GM12878 (cell line): ENCODE data around the gene CBLB. TPM values are rescaled to one million over a fixed set of nuclear protein-coding genes. Genes with fewer than 3 reads are reported as not detected.

Experiments
- ATAC-seq: fragments of 200-7000 bp; cut with Tn5 transposase; 3 replicates; pipeline ENCODE4 v1.9.1; 2020; ENCODE audit warnings: mild to moderate bottlenecking, moderate library complexity
- BruUV-seq: library from RNA; stranded (reverse); fragments of 400-500 nt; replicated peaks from 2 replicates; lab custom pipeline; 2021; lab: Mats Ljungman, UMichigan
- CTCF ChIA-PET: fragments of 300-600 bp; sonication (Branson Sonifier 250); formaldehyde crosslinking; extraction: SDS; loops from one replicate; lab custom pipeline; 2021; ENCODE audit warnings: inconsistent platforms; lab: Yijun Ruan, JAX
- POLR2A ChIA-PET: fragments of 350-600 bp; formaldehyde crosslinking; extraction: SDS; loops from one replicate; lab custom pipeline; 2021; ENCODE audit warnings: inconsistent platforms; lab: Charles Lee
- RAD21 ChIA-PET: fragments of 300-600 bp; sonication (Branson Sonifier 250); formaldehyde crosslinking; loops from one replicate; lab custom pipeline; 2023; ENCODE audit warnings: antibody characterized with exemption; ENCODE audit not compliant: unreplicated experiment; lab: Charles Lee
- SMC1A ChIA-PET: fragments of 300-600 bp; sonication (Branson Sonifier 250); formaldehyde crosslinking; loops from one replicate; lab custom pipeline; 2023; ENCODE audit not compliant: unreplicated experiment, uncharacterized antibody; lab: Charles Lee
- DNase-seq: peaks from one replicate; pipeline ENCODE4 v3.0.0-alpha.2; 2011; ENCODE audit warnings: low read depth, low spot score
- FAIRE-seq: peaks from 3 replicates; lab custom pipeline; 2011; peaks lifted over from hg19 to GRCh38; lab: Jason Lieb, UNC
- H2AFZ ChIP-seq: 2 replicates; pipeline ENCODE4 v1.6.0; 2011; ENCODE audit warnings: low read depth, low read length, control low read depth; ENCODE audit not compliant: control insufficient read depth
- H3K27ac ChIP-seq: 2 replicates; pipeline ENCODE4 v1.5.1; 2011; ENCODE audit warnings: control low read depth; ENCODE audit not compliant: control insufficient read depth, insufficient read depth
- H3K27me3 ChIP-seq, 2 experiments: replicated peaks in 1 of 2; 2 replicates each; pipeline versions ENCODE4 v1.6.0 to v1.6.1; 2011; ENCODE audit warnings: low read length in 1 of 2; ENCODE audit not compliant: control insufficient read depth in 2 of 2, insufficient read depth in 2 of 2
- H3K36me3 ChIP-seq, 2 experiments: 2 replicates each; pipeline ENCODE4 v1.5.1; 2011; ENCODE audit warnings: low read length in 1 of 2; ENCODE audit not compliant: control insufficient read depth in 2 of 2, insufficient read depth in 2 of 2
- H3K4me1 ChIP-seq: 2 replicates; pipeline ENCODE4 v1.6.1; 2011; ENCODE audit warnings: mild to moderate bottlenecking, low read length, moderate library complexity, mixed read lengths; ENCODE audit not compliant: control insufficient read depth, insufficient read depth
- H3K4me2 ChIP-seq: 2 replicates; pipeline ENCODE4 v1.6.0; 2011; ENCODE audit warnings: control low read depth; ENCODE audit not compliant: control insufficient read depth, insufficient read depth
- H3K4me3 ChIP-seq: fragments of 200-600 bp; sonication (generic); 2 replicates; pipeline ENCODE4 v1.5.1; 2016
- H3K79me2 ChIP-seq: 2 replicates; pipeline ENCODE4 v1.6.0; 2011; ENCODE audit warnings: low read length; ENCODE audit not compliant: control insufficient read depth, insufficient read depth
- H3K9ac ChIP-seq: 2 replicates; pipeline ENCODE4 v1.8.0; 2011; ENCODE audit warnings: low read length, control low read depth, mixed read lengths; ENCODE audit not compliant: control insufficient read depth, insufficient read depth
- H3K9me3 ChIP-seq: replicated peaks from 3 replicates; pipeline ENCODE4 v1.5.1; 2011; ENCODE audit warnings: mild to moderate bottlenecking, low read length; ENCODE audit not compliant: control insufficient read depth, insufficient read depth
- H4K20me1 ChIP-seq: 2 replicates; pipeline ENCODE4 v1.6.0; 2011; ENCODE audit not compliant: control insufficient read depth, insufficient read depth
- CTCF ChIP-seq, 3 experiments: IDR thresholded peaks in 2 of 3; conservative IDR thresholded peaks in 1 of 3; 2 replicates each; pipeline ENCODE4 v1.5.1; 2011; ENCODE audit warnings: low read depth in 3 of 3, low read length in 3 of 3, mild to moderate bottlenecking in 3 of 3, control low read depth in 2 of 3, moderate library complexity in 2 of 3, inconsistent platforms in 1 of 3, mixed read lengths in 1 of 3; ENCODE audit not compliant: control insufficient read depth in 2 of 3, insufficient read depth in 1 of 3; ENCODE audit errors: extremely low read depth in 1 of 3
- HDAC2 ChIP-seq: fragments of 200-600 bp; sonication (generic); IDR thresholded peaks from 2 replicates; pipeline ENCODE4 v1.6.1; 2017
- NRF1 ChIP-seq: conservative IDR thresholded peaks from 2 replicates; pipeline ENCODE4 v1.6.1; 2011; ENCODE audit warnings: mild to moderate bottlenecking, low read depth, low read length, improper control_type of control experiment
- SIX5 ChIP-seq: IDR thresholded peaks from 2 replicates; pipeline ENCODE4 v1.6.1; 2011; ENCODE audit warnings: mild to moderate bottlenecking, low read depth, low read length, moderate library complexity; ENCODE audit not compliant: severe bottlenecking
- ZNF24 ChIP-seq: fragments of 450-650 bp; IDR thresholded peaks from 2 replicates; pipeline ENCODE4 v1.6.1; 2017; ENCODE audit warnings: antibody characterized with exemption, mild to moderate bottlenecking
- ZZZ3 ChIP-seq: IDR thresholded peaks from 2 replicates; pipeline ENCODE4 v1.6.1; 2011; ENCODE audit warnings: low read depth; ENCODE audit not compliant: control insufficient read depth, insufficient read length
- WGBS: methylation state at CpG from one replicate; pipeline ENCODE4 v1.1.6; 2016; ENCODE audit warnings: low lambda C conversion rate; ENCODE audit not compliant: insufficient replicate concordance, insufficient coverage; ENCODE audit errors: missing lambda C conversion rate; 5-methylcytosine and 5-hydroxymethylcytosine counted together
- in situ Hi-C: fragments of 300-500 bp; cut with MboI; formaldehyde crosslinking; loops from 9 replicates; pipeline ENCODE4 v1.14.3; 2018; ENCODE audit warnings: mixed read lengths
- intact Hi-C: fragments of 100-400 bp; cut with micrococcal nuclease; formaldehyde crosslinking; loops from one replicate; pipeline ENCODE4 v1.14.2; 2022; ENCODE audit not compliant: unreplicated experiment
- polyA plus RNA-seq, 11 experiments: library from polyadenylated mRNA; depleted of rRNA in 4 of 11; unstranded in 6 of 11; stranded (reverse) in 5 of 11; fragments of >200 nt; fragmentation: Nextera tagmentation in 4 of 11; fragmentation: Illumina TruSeq in 1 of 11; extraction: Ambion mirVana in 4 of 11; extraction: Trizol in 1 of 11; gene quantifications; 1 replicate in 1 of 11; 2 replicates in 10 of 11; pipeline versions ENCODE4 v1.2.1 to v1.2.3, GENCODE V29; 2011 to 2016; ENCODE audit warnings: inconsistent platforms in 2 of 11, missing spikeins in 2 of 11, low read depth in 1 of 11
- total RNA-seq, 4 experiments: library from RNA; depleted of rRNA in 3 of 4; stranded (reverse); fragments of >200 nt in 3 of 4; fragmentation: Illumina TruSeq in 1 of 4; extraction: Trizol in 1 of 4; gene quantifications; 2 replicates each; pipeline versions ENCODE4 v1.2.1 to v1.2.3, GENCODE V29; 2013 to 2021

Gene CBLB
- total and polyA plus RNA-seq, 10 of the 15 experiments (the other 5 are each of a cell fraction or from before 2014, with no cell fraction given): 17.2 to 107 (median 41.9) TPM

GRCh38 chr3:105906345-105906744 lies 37.5 kb upstream of the CBLB start:
- SMC1A ChIA-PET: no interaction called here
- H3K9ac ChIP-seq: no peak overlapping the region
- CTCF ChIA-PET: no interaction called here
- H3K4me1 ChIP-seq: peaks cover 3% of the 10 kb centered on the region; the same call in 1 of the 2 replicates
- peaks cover 2% of the 10 kb centered on the region; the same call in 1 of the 3 replicates for H3K9me3 ChIP-seq
- H3K36me3 ChIP-seq: no peaks in the 10 kb centered on the region
- DNase-seq (no peak), ATAC-seq (no peak), FAIRE-seq (no peak)
- no TSS peak for BruUV-seq
- WGBS: 100% methylated on average over 1 of the region's 1 CpG
- intact Hi-C loops: no loop called here
- RAD21 ChIA-PET: no interaction called here
- in situ Hi-C loops: no loop called here
- H2AFZ ChIP-seq: no peak overlapping the region
- H3K4me3 ChIP-seq: no peak overlapping the region
- no peak overlapping the region for H3K4me2 ChIP-seq
- H4K20me1 ChIP-seq: no peaks in the 10 kb centered on the region
- no peaks in the 10 kb centered on the region for H3K27me3 ChIP-seq
- POLR2A ChIA-PET: interaction anchor here (1.0 kb wide), 1 partner anchor 88 kb away, joined by 3 read pairs; no protein-coding TSS in a partner anchor
- H3K27ac ChIP-seq: no peak overlapping the region
- TF ChIP-seq SIX5 (no peak), HDAC2 (no peak), NRF1 (no peak), ZNF24 (no peak), CTCF (IDR thresholded peaks at IDR 0.05 in 2 of 3, conservative IDR thresholded peaks at IDR 0.05 in 1 of 3; ENCODE audit: control insufficient read depth in 2 of 3, extremely low read depth in 1 of 3, insufficient read depth in 1 of 3, low read depth in 3 of 3, low read length in 3 of 3) (no peak), ZZZ3 (no peak)
- TF ChIP-seq, all 136 proteins: peak for 0
- H3K79me2 ChIP-seq: no peaks in the 10 kb centered on the region
